Tongue (tissue), 3 donors: Measurements from ENCODE around the gene ANKRD37. TPM values are rescaled to one million over a fixed set of nuclear protein-coding genes. Genes with fewer than 3 reads are reported as not detected.

Source experiments
- DNase-seq: peaks from one replicate; pipeline ENCODE4 v3.0.0-alpha.2; 2015
- small RNA-seq: library from RNA; depleted of rRNA; stranded (forward); fragments of <200 nt; gene quantifications from one replicate; pipeline ENCODE3, GENCODE V24; 2014; ENCODE audit warnings: low replicate concordance
- total RNA-seq: library from RNA; depleted of rRNA; stranded (reverse); fragments of >200 nt; gene quantifications from one replicate; pipeline ENCODE4 v1.2.3, GENCODE V29; 2014

ANKRD37 gene
- total RNA-seq, 1 donor from 2014 or later, result 20.1 TPM

- DNase-seq, result no peak
Measured at GRCh38 chr4:185421366-185422124, 24.9 kb downstream of the ANKRD37 start.

- no peak for DNase-seq
Measured at GRCh38 chr4:185424905-185425646, 28.4 kb downstream of the ANKRD37 start.

DNA sequence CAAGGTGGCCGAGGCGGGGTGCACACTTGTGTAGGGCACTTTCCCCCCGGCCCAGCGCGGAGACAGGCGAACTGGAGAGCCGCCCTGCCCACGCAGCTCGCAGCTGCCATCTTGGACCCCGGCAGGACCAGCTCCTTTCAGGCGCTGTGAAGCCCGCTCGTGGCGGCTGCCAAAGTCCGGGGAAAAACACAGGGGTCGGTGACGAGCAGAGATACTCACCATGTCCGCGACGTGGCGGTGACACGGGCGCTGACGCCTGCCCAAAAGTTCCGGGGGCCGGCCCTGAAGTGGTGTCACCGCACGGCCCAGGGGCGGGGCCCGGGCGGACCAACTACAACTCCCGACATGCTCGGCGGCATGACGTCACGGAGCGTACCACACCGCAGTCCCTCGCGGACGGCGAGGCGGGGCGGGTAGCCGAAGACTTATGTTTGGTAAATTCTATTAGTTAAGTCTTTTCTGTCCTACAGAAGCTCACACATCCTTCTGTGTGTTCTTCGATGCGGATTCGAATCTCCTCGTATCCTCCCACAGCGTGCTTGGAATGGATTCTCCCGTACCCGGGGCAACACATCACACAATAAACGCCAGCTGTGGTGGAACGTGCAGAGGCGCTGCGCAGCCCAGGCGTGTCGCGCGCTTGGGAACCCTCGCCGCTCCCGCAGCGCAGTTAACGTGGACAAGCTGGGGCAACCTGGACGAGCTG, 29.2 kb downstream of the ANKRD37 start, which contains the start of gene UFSP2:
Gene UFSP2, minus strand, starts transcription at position 318 of the 706 bp plus-strand sequence. Its CDS starts 96 bp downstream, at position 222.
- peak; percentile 97 for DNase-seq

GRCh38 chr4:185426960-185427688, 30.5 kb downstream of the ANKRD37 start:
- no peak for DNase-seq

DNA sequence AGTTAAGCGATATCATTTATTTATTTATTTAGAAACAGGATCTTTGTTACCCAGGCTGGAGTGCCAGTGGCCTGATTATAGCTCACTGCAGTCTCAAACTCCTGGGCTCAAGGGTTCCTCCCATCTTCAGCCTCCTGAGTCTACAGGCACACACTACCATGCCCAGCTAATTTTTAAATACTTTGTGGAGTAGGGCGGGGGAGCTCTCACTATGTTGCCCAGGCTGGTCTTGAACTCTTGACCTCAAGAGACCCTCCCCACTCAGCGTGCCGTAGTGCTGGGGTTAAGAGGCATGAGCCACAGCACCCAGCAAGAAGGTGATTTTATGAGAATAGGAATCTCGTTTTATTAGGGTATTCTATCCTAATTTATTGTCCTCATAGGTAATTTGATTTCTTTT, 33.0 kb downstream of the ANKRD37 start:
- no peak for DNase-seq

GRCh38 chr4:185435466-185435865, 38.8 kb downstream of the ANKRD37 start:
- no peak for DNase-seq

- no peak for DNase-seq
Measured at GRCh38 chr4:185437809-185438208, 41.2 kb downstream of the ANKRD37 start.

DNA sequence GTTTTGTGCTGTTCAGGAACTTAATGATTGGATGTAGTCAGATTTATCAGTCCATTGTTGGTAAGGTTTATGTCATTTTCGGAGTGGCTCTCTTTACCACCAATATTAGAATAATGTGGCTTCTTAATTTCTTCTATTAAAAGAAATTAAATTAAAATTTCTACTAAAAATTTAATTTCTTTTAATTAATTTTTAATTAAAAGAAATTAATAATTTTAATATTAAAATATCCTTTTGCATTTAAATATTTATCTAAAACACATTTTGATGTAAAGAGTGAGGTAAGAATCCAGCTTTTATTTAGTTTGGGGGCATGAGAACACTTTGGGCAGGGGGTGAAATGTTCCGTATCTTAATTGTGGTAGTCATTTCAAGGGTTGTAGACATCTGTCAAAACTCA, 44.8 kb downstream of the ANKRD37 start:
- DNase-seq, result no peak

DNA sequence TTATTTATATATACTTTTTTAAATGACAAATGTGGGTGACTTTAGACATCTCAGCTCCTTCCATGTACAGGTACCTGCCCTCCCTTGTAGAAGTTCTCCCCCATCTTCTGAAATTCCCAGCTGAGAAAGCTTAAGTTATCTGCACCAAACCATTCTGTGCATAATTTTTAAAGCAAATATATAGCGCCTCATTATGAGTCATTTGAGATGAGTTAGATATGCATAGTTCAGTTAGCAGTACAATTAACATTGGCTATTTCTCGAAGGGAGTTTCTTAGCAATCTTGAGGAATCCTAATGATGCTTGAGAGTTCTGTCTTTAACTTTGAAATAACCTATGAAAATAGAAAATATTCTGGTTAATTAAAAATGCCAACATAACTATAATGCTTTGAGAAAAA, 48.6 kb downstream of the ANKRD37 start:
- no peak for DNase-seq

Small RNA genes lying within 50 kb of the gene (small RNA-seq; reads per million reads assigned to genes)
- gene RF00019, result not detected

Other genes with a start within 250 kb of the ANKRD37 start
- gene CFAP97, start 192.8 kb upstream of the ANKRD37 start, total RNA-seq, result 33.7 TPM
- gene SNX25, start 187.2 kb upstream of the ANKRD37 start, total RNA-seq, result 26.4 TPM
- 7.6 TPM for gene LRP2BP, start 917 bp upstream of the ANKRD37 start, total RNA-seq
- 48.9 TPM for gene UFSP2, start 29.1 kb downstream of the ANKRD37 start, total RNA-seq
- 3.3 TPM for gene CCDC110, start 74.9 kb downstream of the ANKRD37 start, total RNA-seq
- gene PDLIM3, start 138.7 kb downstream of the ANKRD37 start, total RNA-seq, result 1,325 TPM